ENCODE results near the gene USP24.
"Not testable (repeated sequence)": the region's sequence is repeated elsewhere in the genome, so short reads cannot be mapped to it uniquely, and the experiment has no call there.

The USP24 gene

DNA sequence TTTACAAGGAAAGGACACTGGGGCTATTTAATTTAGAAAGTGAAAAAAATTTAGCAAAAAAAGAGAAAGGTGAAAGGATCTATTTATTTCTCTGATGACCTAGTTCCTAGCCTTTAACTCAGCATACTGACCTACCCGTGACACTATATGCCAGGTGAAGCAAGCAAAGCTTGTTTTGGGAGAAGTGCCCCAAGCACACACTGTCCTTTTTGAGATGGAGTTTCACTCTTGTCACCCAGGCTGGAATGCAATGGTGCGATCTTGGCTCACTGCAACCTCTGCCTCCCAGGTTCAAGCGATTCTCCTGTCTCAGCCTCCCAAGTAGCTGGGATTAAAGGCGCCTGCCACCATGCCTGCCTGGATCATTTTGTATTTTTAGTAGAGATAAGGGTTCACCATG, 14.6 kb upstream of the USP24 start:
- not testable (repeated sequence) for DNase-seq (ENCODE audit: low read depth in 2 of 2)

DNA sequence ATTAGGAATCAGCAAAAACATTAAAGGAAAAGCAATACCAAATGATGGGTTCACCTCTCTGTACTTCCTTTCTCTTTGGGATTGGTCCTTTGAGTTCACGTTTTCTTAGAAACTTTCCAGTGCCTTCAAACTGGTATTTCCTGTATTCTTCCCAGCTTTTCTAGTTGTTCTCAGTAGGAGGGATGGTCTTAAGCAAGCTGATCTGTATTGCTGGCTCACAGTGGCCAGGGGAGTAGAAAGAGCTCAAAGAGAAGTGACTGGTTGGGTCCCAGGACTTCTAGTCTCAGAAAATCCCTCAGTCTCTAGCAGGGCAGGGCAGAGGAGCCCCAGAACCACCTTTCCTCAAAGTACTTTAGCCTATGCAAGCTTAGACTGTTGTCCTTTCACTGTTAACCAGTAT, 10.1 kb upstream of the USP24 start:
- no peak for DNase-seq (ENCODE audit: low read depth in 2 of 2)

DNA sequence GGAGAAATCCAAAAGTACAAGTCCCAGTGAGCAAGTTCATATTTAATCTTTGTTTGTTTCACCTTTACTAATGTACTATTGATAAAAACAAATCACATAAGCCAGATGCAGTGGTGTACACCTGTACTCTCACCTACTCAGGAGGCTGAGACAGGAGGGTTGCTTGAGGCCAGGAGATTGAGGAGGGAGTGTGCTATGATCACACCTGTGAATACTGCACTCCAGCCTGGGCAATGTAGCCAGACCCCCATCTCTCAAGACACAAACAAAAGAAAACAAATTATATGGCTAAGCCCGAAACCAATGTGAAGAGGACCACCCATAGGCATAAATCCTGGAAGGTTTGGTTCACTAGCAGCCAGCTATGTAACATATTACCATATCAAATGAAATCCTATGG, 9.6 kb upstream of the USP24 start:
- DNase-seq (ENCODE audit: low read depth in 2 of 2): no peak

DNA sequence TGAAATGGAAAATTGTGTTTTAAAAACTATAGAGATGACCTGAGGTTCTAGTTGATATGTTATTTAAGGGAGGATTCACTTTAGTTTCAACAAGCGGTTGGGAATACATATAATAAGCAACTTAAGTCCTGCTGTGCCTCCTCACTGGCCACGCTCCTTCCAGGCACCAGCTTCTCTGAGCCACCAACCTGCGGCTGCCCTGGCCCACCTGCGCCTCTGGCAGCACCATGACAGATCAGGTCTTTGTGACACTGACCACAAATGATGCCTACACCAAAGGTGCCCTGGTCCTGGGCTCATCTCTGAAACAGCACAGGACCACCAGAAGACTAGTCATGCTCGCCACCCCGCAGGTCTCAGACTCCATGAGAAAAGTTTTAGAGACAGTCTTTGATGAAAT, 7.0 kb upstream of the USP24 start:
- no peak for DNase-seq (ENCODE audit: low read depth in 2 of 2)

DNA sequence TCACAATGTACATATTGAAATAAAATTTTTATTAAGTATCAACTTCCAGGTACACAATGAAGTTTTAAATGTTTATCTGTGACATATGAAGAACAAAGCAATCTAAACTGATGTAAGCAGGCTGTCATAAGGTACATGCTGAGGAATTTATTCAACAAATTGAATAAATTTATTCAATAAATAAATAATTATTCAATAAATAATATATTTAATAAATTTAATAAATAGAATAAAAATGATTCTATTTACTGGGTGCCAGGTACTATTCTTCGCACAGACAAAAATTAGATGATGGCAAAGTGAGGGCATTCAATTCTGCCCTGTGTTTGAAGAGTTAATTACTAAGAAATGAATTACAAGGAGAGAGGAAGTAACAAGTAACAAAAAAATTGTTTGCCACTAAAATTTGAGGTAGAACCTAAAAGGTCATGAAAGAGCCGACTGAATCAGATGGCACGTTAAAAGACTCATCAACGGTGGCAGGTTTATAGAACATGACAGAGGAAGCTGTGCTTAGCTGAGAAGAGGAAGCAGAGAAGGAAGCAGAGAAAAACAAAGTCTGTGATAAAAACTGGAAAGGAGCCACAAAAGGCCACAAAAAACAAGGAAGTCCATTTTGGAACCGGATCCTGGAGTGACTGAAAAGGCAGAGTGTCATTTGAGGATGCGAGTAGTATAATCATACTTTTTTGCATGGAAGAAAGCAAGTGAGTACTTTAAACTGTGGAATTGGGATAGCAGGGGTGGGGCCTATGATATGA, 2.2 kb upstream of the USP24 start:
- no peak for DNase-seq (ENCODE audit: low read depth in 2 of 2)

DNA sequence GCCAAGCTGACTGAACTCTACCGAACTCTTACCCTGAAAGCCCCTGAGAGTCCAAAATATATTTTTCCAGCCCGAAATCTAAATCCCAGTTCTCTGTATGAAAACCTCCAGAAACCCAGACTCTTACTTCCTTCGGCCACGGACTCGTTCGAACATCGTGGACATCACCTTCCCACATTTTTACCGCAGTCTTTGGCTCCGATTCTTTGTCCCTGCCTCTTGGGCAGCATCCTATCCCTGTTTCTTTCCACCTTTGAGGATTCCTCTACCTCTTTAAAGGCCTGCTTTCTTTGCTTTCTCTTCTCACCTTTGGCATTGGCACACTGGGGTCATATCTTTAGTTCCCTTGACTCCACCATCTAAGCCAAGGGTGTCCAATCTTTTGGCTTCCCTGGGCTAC, 932 bp upstream of the USP24 start:
- DNase-seq (ENCODE audit: low read depth in 2 of 2): no peak

DNA sequence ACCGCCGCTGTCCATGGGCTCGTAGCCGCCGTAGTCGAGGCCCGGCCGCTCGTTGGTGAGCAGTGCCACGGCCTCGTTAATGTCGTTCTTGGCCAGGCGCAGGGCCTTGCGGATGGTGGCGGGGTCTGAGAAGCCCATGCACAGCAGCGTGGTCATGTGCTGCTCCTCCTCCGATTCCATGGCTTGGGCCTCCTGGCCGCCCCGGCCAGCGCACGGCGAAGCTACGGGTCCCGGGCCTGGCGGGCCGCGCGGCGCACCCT, 300 bp downstream of the USP24 start:
- DNase-seq (ENCODE audit: low read depth in 2 of 2): peak in 1 of 2 donors; percentile 8

DNA sequence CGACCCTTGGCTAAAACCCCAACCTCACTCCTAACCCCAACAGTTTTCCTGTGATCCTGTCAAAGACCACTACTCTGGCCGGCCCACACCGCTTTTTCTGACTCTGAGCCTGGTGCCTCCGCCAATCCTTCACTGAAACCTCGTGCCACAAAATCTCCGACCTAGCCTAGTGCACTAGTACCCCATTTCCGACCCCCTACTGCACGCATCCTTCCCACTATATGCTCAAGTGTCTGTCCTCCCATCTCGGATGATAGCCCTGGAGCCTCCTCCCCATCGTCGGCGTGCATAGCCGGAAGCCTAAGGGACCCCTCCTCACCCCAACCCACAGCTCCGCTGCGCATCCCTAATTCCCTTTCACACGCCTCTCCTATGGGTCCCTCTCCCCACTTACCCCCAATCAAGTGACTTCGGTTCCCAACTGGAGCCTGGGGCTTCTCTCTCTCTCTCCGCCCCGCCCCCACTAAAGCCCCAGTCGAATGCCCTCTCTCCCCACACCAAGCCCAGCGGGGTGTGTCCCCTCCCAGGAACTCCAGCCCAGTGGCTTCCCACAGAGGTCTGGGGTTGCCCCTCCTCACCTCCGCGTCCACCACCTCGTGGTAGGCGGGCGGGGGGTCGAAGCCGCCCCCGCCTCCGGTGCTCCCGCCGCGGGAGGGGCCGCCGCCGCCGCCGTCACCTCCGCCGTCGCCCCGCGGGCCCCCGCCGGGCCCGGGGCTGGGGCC, 791 bp downstream of the USP24 start:
- peak; percentile 27 to 28 for DNase-seq (ENCODE audit: low read depth in 2 of 2)

DNA sequence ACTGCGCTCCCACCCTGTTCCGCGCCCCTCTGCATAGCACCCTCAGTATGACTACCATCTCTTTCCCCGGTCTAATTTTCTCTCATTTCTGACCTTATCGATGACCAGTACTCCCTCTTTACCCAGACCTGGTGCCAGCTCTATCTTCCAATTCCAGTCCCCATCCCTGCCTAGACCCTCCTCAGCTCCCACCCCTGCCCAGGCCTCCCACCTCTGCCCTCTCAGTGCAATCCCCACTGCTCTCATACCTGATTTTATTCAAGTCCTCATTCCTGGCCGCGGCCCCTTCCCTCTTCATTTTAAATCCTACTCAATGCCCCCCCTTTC, 1.3 kb downstream of the USP24 start:
- peak in 1 of 2 donors; percentile 19 for DNase-seq (ENCODE audit: low read depth in 2 of 2)

DNA sequence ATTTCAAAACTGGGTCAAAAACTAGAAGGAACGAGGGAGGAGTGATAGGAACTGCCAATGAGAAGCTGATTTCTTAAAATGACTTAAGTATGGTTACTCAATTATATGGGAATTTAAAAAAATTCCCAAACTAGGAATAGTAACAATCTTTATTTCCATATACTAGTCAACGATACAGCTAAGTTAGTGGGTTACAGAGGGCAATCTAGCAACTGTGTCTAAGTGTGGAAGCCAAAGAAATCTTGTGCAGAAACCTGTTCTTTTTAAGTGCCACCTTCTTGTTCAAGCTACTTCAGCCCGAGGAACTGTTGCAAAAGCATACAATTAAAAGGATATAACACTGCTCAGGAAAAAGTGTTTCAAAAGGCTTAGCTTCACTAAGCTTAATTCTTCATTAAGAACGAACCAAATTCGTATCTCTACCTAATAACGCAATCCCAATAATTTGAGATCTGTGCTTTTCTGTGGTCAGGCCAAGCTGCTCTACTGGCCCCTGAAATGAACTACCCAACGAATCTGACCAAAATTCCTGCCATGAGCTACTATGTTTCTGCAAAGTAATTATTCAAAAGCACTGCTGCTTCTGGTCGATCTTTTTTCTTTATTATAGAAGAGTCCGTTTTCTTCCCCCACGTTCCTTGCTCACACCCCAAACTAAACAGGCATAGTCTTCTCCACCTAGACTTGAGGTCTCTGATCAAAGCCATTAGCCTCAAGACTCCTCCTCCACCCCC, 1.8 kb downstream of the USP24 start:
- no peak for DNase-seq (ENCODE audit: low read depth in 2 of 2)

DNA sequence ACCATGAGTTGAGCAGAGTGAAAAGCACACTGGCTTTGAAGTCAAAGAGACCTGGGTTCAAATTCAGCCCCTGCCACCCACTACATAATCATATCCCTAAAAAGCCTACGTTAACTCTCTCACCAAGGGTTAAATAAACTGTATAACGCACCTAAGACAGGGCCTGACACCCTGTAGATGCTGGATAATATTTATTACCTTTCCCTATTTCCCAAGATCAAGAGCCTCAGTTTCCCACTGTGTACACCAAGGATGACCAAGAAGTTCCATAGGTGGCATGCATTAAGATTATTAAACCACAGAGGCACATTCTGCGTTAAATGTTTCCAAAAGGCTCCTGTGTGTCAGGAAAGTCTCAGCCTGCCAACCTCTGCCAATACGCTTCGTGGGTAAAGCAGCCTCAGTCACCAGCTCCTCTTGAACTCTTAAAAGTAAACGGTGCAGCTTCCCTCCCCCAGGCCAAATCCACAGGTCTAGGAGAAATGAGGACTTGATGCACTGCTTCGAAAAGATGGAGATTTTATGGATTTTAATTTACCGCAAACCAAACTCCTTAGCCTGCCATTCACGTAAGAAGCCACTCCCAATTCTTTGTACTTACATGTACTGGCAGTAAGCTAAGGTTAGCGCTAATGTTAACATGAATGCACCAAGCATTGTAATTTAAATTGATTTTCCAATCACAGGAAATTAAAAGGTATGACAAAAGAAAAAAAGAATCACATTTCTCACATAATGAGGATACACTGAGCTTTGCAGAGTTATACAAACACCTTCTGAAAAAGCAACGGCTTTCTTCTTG, 2.6 kb downstream of the USP24 start:
- no peak for DNase-seq (ENCODE audit: low read depth in 2 of 2)

DNA sequence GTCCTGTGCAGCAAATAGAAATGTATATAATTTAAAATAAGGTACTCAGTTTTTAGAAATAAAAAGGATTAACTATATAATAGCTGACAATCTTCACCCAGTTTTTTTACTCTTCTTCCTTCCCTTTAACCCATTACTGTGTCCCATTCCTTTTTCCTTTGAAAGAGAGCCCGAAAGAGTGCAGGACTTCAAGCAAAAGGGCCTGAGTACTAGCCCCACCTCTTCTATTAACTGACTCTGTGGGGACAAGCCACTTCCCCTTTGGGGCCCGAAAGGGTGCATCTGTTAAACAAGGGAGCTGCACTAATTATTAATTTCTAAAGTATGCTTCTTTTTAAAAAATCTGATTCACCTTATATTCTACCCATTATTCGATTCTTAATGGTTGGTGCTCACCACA, 3.3 kb downstream of the USP24 start:
- no peak for DNase-seq (ENCODE audit: low read depth in 2 of 2)

DNA sequence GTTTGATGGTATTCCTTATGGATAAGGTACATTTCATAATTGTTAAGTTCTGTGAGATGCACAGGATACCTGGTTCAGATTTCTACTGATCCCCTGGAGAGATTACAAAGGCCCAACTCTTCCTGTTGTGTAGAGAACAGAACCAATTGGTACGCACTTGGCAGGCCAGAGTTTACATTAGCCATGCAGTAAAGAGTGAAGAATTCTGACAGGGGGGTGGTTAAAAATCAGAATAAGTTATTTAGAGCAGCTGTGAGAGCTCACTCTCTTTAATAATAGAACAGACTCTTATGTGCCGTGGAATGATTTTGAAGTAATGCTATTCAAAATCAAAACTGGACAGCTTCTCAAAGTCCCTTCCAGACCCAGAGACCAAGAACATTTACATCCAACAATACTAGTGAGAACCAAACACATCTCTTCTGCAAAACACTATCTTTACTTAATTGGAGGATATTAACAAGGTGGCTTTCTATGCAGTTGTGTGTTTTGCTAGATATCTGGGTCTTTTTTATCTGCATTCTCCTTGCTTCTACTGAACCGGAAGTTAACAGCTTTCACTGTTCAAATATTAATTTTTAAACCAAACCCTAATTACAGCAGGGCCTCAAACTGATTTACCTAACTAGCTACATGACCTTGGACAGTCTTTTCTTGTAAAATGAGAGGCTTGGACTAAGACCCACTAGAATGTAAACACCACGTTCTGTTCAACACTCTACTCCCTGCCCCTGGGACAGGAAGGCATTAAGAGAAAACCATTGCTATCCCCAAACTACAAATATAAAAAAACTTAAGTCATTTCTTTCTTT, 4.0 kb downstream of the USP24 start:
- DNase-seq (ENCODE audit: low read depth in 2 of 2): no peak

DNA sequence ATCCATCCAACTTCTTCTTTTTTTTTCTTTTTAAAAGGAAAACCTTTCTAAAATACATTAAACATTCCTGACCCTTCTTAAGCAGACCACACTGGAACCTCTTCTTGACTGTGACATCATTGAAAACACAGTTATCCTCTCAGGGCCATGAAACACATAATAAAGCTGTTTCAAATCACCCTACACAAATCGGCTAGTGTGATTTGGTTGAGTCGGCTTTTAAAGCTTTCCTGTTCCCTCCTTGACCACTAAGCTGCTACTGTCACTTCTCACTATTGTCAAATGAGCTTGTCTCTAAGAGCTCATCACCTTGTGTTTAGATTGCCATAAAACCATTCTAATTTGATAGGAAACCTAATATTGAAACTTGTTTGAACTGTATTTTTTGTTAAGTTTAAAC, 5.9 kb downstream of the USP24 start:
- DNase-seq (ENCODE audit: low read depth in 2 of 2): no peak

DNA sequence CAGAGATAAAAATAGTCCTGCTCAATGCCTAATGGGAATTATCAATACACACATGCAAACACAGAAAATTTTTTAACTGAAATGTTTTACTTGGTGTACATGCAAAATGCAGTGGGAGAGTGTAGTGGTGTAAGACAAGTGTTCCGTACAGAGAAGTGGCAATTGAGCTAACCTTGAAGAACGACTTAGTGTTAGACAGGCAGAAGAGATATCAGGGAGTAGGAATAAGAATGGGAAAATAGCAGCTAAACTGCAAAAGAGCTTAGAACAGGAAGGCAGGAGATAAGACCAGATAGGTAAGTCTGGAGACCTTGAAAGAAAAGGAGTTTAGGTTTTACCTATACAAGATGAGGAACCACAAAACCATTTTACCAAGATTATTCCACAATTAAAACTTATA, 9.0 kb downstream of the USP24 start:
- no peak for DNase-seq (ENCODE audit: low read depth in 2 of 2)

DNA sequence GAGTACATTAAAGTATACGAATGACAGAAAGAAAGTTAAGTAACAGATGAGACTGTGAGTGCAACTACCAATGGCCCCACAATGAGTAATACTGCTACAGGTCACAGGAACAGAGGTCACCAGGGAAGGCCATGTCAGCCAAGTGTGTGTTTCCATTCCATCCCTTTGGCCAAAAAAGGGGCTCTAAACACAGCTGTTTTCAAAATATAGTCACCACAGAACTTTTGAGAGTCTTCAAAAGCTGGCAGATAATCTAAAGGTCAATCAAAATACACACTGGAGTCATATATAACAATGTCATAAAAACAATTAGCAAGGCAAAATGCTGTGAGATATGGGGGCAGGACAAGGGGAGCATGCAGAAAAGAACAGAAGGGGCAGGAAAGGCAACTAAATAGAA, 10.2 kb downstream of the USP24 start:
- DNase-seq (ENCODE audit: low read depth in 2 of 2): no peak

DNA sequence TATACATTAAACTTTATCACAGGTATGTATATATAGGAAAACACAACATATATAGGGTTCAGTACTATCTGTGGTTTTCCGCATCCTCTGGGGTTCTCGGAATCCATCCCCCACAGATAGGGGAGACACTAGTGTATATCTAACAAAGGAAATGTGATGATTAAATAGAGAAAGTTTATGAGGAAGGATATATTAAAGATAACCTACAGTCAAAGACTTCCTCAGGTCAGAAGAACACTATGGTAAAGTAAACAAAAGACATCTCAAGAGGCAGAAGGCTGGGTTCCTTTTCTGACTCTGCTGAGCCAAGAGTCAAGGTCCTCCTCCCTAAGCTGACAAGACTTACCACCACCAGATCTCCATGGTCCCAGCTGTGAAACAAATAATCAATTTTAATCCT, 12.1 kb downstream of the USP24 start:
- no peak for DNase-seq (ENCODE audit: low read depth in 2 of 2)

DNA sequence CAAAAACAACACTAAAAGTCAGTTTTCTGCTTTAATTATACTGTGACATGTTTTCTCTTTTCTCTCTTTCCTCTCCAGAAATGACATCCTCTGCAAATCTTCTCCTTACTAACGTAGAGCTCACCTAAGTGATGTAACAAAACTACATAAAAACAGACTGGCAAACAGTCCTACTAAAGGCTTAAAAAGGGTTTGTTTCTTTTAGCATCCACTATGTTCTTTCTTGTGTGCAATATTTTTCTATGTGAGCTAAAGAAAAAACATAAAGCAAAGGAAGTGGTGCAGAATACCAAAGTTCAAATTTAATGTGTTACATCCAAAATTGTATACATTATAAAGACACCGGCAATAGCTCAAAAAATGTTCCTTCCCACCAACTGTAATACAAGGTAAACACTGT, 14.5 kb downstream of the USP24 start:
- DNase-seq (ENCODE audit: low read depth in 2 of 2): no peak

DNA sequence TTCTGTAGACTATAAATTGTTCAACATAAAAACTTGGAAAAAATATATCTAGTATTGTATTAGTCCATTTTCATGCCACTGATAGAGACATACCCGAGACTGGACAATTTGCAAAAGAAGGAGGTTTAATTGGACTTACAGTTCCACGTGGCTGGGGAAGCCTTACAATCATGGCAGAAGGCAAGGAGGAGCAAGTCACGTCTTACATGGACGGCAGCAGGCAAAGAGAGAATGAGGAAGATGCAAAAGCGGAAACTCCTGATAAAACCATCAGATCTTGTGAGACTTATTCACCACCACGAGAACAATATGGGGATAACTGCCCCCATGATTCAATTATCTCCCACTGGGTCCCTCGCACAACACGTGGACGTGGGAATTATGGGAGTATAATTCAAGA, 15.4 kb downstream of the USP24 start:
- not testable (repeated sequence) for DNase-seq (ENCODE audit: low read depth in 2 of 2)

DNA sequence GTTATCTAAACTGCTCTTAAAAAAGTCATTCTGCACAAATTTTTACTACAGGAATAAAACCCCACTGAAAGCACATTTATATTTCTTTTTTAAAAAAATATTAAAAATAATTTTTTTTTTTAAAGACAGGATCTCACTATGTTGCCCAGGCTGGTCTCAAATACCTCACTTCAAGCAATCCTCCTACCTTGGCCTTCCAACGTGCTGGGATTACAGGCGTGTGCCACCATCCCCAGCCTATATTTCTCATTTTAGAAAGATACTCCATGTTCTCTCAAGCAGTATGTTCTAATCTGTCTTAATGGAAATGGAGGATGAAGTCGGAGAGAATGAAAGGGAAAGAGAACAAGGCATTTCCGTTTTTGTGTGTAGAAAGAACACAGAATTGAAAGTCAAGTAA, 17.1 kb downstream of the USP24 start:
- DNase-seq (ENCODE audit: low read depth in 2 of 2): no peak

DNA sequence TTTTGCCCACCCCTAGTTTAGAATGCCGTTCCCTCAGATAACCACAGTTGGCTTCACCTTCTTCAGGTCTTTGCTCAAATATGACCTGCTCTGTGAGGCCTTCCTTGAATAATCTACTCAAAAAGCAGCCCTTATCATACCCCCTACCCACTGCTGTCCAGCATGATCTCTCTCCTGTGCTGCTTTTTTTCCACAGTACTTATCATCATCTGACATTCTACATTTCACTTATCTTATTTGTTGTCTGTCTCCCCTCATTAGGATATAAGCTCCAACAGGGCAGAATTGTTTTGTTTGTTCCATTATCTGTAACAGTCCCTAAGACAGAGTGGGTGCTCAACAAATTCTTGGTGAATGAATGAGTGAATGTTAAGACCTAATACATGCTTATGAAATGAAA, 18.1 kb downstream of the USP24 start:
- DNase-seq (ENCODE audit: low read depth in 2 of 2): no peak

Measured in stimulated activated CD4-positive, alpha-beta T cell treated with anti-CD3 and anti-CD28 coated beads, Interleukin-4, amount 100 ng/mL, for 48 hours (primary cell).